Caco-2 (cell line): ENCODE results near the gene IFITM2. TPM values are rescaled to one million over a fixed set of nuclear protein-coding genes. Genes with fewer than 3 reads are reported as not detected.

Source experiments
- BruUV-seq: library from RNA; stranded (reverse); fragments of 400-500 nt; replicated peaks from 2 replicates; lab custom pipeline; 2021; lab: Mats Ljungman, UMichigan
- CTCF ChIA-PET: fragments of 300-600 bp; sonication (Branson Sonifier 250); formaldehyde crosslinking; loops from one replicate; lab custom pipeline; 2022; ENCODE audit warnings: antibody characterized with exemption; lab: Charles Lee
- POLR2A ChIA-PET: fragments of 300-600 bp; sonication (Branson Sonifier 250); formaldehyde crosslinking; loops from one replicate; lab custom pipeline; 2022; ENCODE audit warnings: antibody characterized with exemption; lab: Charles Lee
- DNase-seq, 2 experiments: peaks; one replicate each; pipeline versions ENCODE4 v3.0.0 to v3.0.0-alpha.2; 2020 to 2022
- H3K27me3 ChIP-seq: replicated peaks from 2 replicates; pipeline ENCODE4 v1.6.0; 2011; ENCODE audit warnings: low read length; ENCODE audit not compliant: control insufficient read depth, insufficient read depth
- H3K36me3 ChIP-seq: 2 replicates; pipeline ENCODE4 v1.5.1; 2011; ENCODE audit warnings: low read length; ENCODE audit not compliant: control insufficient read depth, insufficient read depth
- H3K4me1 ChIP-seq: fragments of 250-450 bp; sonication (Bioruptor Pico); 2 replicates; pipeline ENCODE4 v1.5.1; 2020; ENCODE audit warnings: mild to moderate bottlenecking
- H3K4me3 ChIP-seq: 2 replicates; pipeline ENCODE4 v1.5.1; 2011; ENCODE audit warnings: low read depth, mild to moderate bottlenecking, control low read depth, low read length
- H3K9me3 ChIP-seq: fragments of 250-450 bp; sonication (Bioruptor Pico); 2 replicates; pipeline ENCODE4 v1.5.1; 2020; ENCODE audit warnings: mild to moderate bottlenecking, moderate library complexity
- H3K27ac Mint-ChIP-seq: one replicate; pipeline ENCODE4 v1.8.0; 2022; ENCODE audit warnings: mixed read lengths; ENCODE audit not compliant: unreplicated experiment
- H3K27me3 Mint-ChIP-seq: one replicate; pipeline ENCODE4 v1.8.0; 2022; ENCODE audit warnings: mixed read lengths; ENCODE audit not compliant: insufficient read depth, unreplicated experiment
- H3K36me3 Mint-ChIP-seq: one replicate; pipeline ENCODE4 v1.8.0; 2022; ENCODE audit warnings: mild to moderate bottlenecking, mixed read lengths; ENCODE audit not compliant: insufficient read depth, unreplicated experiment
- H3K4me1 Mint-ChIP-seq: one replicate; pipeline ENCODE4 v1.8.0; 2022; ENCODE audit warnings: low read depth, mixed read lengths; ENCODE audit not compliant: unreplicated experiment
- H3K4me3 Mint-ChIP-seq: one replicate; pipeline ENCODE4 v1.8.0; 2022; ENCODE audit warnings: mild to moderate bottlenecking, moderate library complexity, mixed read lengths; ENCODE audit not compliant: unreplicated experiment
- H3K9me3 Mint-ChIP-seq: one replicate; pipeline ENCODE4 v1.8.0; 2022; ENCODE audit warnings: mixed read lengths; ENCODE audit not compliant: unreplicated experiment
- CTCF ChIP-seq, 2 experiments: fragments of 200-600 bp in 1 of 2; IDR thresholded peaks; 1 replicate in 1 of 2; 2 replicates in 1 of 2; pipeline versions ENCODE4 v1.5.1 to v1.8.0; 2011 to 2022; ENCODE audit warnings: antibody characterized with exemption in 1 of 2, control low read depth in 1 of 2, inconsistent platforms in 1 of 2, low read depth in 1 of 2, low read length in 1 of 2, mild to moderate bottlenecking in 1 of 2, moderate library complexity in 1 of 2; ENCODE audit not compliant: insufficient read depth in 1 of 2, severe bottlenecking in 1 of 2, unreplicated experiment in 1 of 2
- intact Hi-C: fragments of 100-400 bp; cut with micrococcal nuclease; formaldehyde crosslinking; loops from one replicate; pipeline ENCODE4 v1.10.0; 2022; ENCODE audit not compliant: unreplicated experiment
- total RNA-seq: library from RNA; stranded (reverse); gene quantifications from 2 replicates; pipeline ENCODE4 v1.2.3, GENCODE V29; 2022

Gene IFITM2
- total RNA-seq, 1 experiment from 2014 or later = 7.3 TPM

DNA sequence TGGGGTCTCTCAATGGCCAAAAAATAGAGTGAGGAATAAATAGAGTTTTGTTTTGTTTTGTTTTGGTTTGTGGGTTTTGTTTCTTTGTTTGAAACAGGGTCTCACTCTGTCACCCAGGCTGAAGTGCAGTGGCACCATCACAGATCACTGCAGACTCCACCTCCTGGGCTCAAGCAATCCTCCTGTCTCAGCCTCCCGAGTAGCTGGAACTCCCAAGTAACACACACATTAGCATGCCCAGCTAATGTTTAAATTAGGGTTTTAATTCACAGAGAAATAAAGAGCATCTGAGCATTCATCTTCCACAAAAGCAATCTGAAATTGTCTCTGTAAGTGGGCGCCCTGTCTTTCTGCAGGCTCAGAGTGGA, 22.3 kb downstream of the IFITM2 start:
- H3K4me1 ChIP-seq = peaks cover 19% of the 10 kb centered on the region
- CTCF ChIA-PET = interaction anchor here (1.0 kb wide), 1 partner anchor 17 kb away, joined by 3 read pairs; no protein-coding TSS in a partner anchor
- peaks cover 23% of the 10 kb centered on the region for H3K4me1 Mint-ChIP-seq
- H3K4me3 Mint-ChIP-seq = peak overlapping the region; percentile 34
- H3K9me3 Mint-ChIP-seq = no peaks in the 10 kb centered on the region
- DNase-seq = no peak
- no peaks in the 10 kb centered on the region for H3K27me3 ChIP-seq
- POLR2A ChIA-PET = interaction anchor here (1.0 kb wide), 1 partner anchor 26 kb away, joined by 3 read pairs; no protein-coding TSS in a partner anchor
- H3K36me3 ChIP-seq = no peaks in the 10 kb centered on the region
- H3K27ac Mint-ChIP-seq = peak overlapping the region; percentile 82
- TSS peak; percentile 65 for BruUV-seq
- H3K9me3 ChIP-seq = peaks cover 10% of the 10 kb centered on the region; the same call in 1 of the 2 replicates
- peaks cover 14% of the 10 kb centered on the region for H3K36me3 Mint-ChIP-seq
- H3K27me3 Mint-ChIP-seq = no peaks in the 10 kb centered on the region
- intact Hi-C loops = no loop called here
- no peak overlapping the region for H3K4me3 ChIP-seq
- TF ChIP-seq CTCF (IDR thresholded peaks at IDR 0.05; ENCODE audit: insufficient read depth in 1 of 2, low read depth in 1 of 2, low read length in 1 of 2, severe bottlenecking in 1 of 2, unreplicated experiment in 1 of 2) = no peak

- Histone ChIP-seq H3K27me3 (no peaks in the 10 kb centered on the region), H3K4me3 (no peak overlapping the region), H3K4me1 (peaks cover 22% of the 10 kb centered on the region), H3K9me3 (peaks cover 10% of the 10 kb centered on the region; the same call in 1 of the 2 replicates), H3K36me3 (no peaks in the 10 kb centered on the region)
- Mint-ChIP-seq H3K36me3 (peaks cover 14% of the 10 kb centered on the region), H3K27ac (no peak overlapping the region), H3K4me3 (no peak overlapping the region), H3K4me1 (peaks cover 24% of the 10 kb centered on the region), H3K27me3 (no peaks in the 10 kb centered on the region), H3K9me3 (no peaks in the 10 kb centered on the region)
- BruUV-seq = no TSS peak
- TF ChIP-seq CTCF (IDR thresholded peaks at IDR 0.05; ENCODE audit: insufficient read depth in 1 of 2, low read depth in 1 of 2, low read length in 1 of 2, severe bottlenecking in 1 of 2, unreplicated experiment in 1 of 2) = no peak
- POLR2A ChIA-PET = interaction anchor here (1.0 kb wide), 1 partner anchor 26 kb away, joined by 3 read pairs; no protein-coding TSS in a partner anchor
- CTCF ChIA-PET = no interaction called here
- intact Hi-C loops = no loop called here
- no peak for DNase-seq
Observed at GRCh38 chr11:330307-330693, 22.7 kb downstream of the IFITM2 start.

GRCh38 chr11:330694-331357, 23.2 kb downstream of the IFITM2 start:
- POLR2A ChIA-PET = interaction anchor here (1.0 kb wide), 1 partner anchor 25 kb away, joined by 3 read pairs; no protein-coding TSS in a partner anchor
- H3K4me1 Mint-ChIP-seq = peaks cover 24% of the 10 kb centered on the region
- no TSS peak for BruUV-seq
- Histone ChIP-seq H3K4me3 (no peak overlapping the region), H3K4me1 (peaks cover 27% of the 10 kb centered on the region), H3K27me3 (no peaks in the 10 kb centered on the region), H3K9me3 (peaks cover 10% of the 10 kb centered on the region; the same call in 1 of the 2 replicates), H3K36me3 (no peaks in the 10 kb centered on the region)
- peaks cover 14% of the 10 kb centered on the region for H3K36me3 Mint-ChIP-seq
- intact Hi-C loops = no loop called here
- H3K27ac Mint-ChIP-seq = no peak overlapping the region
- H3K4me3 Mint-ChIP-seq = no peak overlapping the region
- no peaks in the 10 kb centered on the region for H3K27me3 Mint-ChIP-seq
- DNase-seq = no peak
- H3K9me3 Mint-ChIP-seq = no peaks in the 10 kb centered on the region
- TF ChIP-seq CTCF (IDR thresholded peaks at IDR 0.05; ENCODE audit: insufficient read depth in 1 of 2, low read depth in 1 of 2, low read length in 1 of 2, severe bottlenecking in 1 of 2, unreplicated experiment in 1 of 2) = no peak
- CTCF ChIA-PET = no interaction called here
